Fibroblast of pulmonary artery (primary cell): ENCODE data around the gene DNAJC18.

ENCODE experiments used
- DNase-seq: peaks from one replicate; pipeline ENCODE4 v3.0.0-alpha.2; 2010; ENCODE audit warnings: low read depth
- H3K4me3 ChIP-seq: replicated peaks from 2 replicates; pipeline ENCODE4 v1.5.1; 2011; ENCODE audit warnings: low read depth, mild to moderate bottlenecking, control low read depth, low read length, moderate library complexity
- TF ChIP-seq, protein P1 (sequence below): IDR thresholded peaks from 2 replicates; pipeline ENCODE4 v1.5.1; 2011; ENCODE audit warnings: mild to moderate bottlenecking, control low read depth, low read length, inconsistent platforms; ENCODE audit errors: missing control alignments

DNAJC18 gene

DNA sequence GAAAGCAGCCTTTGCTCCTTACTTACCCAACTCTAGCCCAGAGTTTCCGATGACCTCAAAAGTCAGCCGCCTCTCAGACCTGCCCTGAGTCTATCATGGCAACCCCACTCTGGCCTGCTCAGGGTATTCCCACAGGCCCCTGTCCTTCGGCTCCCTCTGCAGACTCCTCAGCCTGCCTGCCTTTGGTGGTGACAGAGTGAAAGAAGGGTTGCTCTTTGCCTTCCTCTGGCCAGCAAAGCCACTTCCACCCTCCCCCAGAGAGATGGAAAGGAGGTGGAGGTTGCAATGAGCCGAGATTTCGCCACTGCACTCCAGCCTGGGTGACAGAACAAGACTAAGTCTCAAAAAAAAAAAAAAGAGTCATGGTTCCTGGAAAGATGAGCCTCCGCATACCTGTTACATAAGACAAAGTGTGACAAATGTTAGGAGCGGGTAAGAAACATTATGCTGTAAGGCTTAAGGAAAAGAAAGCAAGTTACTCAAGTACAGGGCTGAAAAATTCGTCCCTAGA lies 29.2 kb upstream of the DNAJC18 start:
- no peak overlapping the region for H3K4me3 ChIP-seq
- TF ChIP-seq, protein P1, sequence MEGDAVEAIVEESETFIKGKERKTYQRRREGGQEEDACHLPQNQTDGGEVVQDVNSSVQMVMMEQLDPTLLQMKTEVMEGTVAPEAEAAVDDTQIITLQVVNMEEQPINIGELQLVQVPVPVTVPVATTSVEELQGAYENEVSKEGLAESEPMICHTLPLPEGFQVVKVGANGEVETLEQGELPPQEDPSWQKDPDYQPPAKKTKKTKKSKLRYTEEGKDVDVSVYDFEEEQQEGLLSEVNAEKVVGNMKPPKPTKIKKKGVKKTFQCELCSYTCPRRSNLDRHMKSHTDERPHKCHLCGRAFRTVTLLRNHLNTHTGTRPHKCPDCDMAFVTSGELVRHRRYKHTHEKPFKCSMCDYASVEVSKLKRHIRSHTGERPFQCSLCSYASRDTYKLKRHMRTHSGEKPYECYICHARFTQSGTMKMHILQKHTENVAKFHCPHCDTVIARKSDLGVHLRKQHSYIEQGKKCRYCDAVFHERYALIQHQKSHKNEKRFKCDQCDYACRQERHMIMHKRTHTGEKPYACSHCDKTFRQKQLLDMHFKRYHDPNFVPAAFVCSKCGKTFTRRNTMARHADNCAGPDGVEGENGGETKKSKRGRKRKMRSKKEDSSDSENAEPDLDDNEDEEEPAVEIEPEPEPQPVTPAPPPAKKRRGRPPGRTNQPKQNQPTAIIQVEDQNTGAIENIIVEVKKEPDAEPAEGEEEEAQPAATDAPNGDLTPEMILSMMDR = no peak
- DNase-seq = no peak

DNA sequence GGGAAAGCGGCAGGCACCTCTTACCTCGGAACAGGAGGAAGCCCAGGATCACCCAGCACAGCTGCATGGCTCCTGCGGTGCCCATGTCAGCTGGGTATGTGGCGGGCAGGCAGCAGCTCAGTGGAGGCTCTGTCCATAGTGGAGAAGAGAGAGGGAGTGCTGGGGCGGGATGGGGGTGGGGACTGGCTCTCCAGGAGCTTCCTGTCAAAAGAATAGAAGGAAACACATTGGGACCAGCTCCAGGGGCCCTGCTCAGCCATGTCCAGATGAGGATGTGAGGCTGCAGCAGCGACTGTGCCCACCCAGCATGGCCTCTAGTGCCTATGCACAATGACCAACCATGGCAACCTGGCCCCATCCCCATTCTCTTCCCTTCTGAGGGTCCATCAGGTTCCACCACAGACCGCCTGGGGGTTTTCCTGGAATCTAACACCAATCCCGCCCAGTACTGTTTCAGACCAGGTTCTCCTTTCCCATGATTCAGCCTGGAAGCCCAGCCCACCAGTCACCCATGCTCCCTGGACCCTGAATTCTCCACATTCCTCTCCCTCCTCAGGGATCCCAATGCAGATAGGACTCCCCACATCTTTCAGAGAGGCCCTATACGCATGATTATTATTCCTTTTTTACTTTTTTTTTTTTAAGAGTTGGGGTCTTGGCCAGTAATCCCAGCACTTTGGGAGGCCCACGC lies 23.4 kb upstream of the DNAJC18 start, which contains the start of gene ECSCR:
Gene ECSCR, minus strand, starts transcription at position 158 of the 691 bp plus-strand sequence. Its CDS starts 73 bp downstream, at position 85.
- TF ChIP-seq, protein P1 = no peak
- H3K4me3 ChIP-seq = peak within 1 kb of the TSS; percentile 46
- peak; percentile 66 for DNase-seq

DNA sequence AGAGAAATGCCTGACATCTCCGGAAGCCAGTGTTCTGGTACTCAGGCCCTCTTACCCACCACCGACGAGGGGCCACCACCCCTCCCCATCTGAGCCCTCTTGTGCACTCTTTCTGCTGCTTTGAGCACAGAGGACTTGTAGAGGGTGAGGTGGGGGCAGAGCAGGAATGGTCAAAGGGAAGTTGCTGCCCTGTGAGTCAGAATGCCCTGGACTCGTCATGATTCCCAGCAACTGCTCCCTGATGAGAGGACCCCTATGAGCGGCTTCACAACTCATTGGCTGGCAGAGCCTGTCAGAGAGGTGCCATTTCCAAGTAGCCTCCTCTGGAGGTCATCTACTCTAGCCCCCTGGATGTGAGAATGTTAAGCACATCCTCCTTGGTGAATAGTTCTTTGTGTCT lies 22.4 kb upstream of the DNAJC18 start:
- H3K4me3 ChIP-seq = peak overlapping the region; percentile 46
- TF ChIP-seq, protein P1 = no peak
- DNase-seq = peak; percentile 69

GRCh38 chr5:139461176-139461575 lies 21.9 kb upstream of the DNAJC18 start:
- no peak for DNase-seq
- TF ChIP-seq, protein P1 = no peak
- H3K4me3 ChIP-seq = peak overlapping the region; percentile 46

- TF ChIP-seq, protein P1 = no peak
- no peak overlapping the region for H3K4me3 ChIP-seq
- no peak for DNase-seq
Measured at GRCh38 chr5:139460455-139460854, 21.1 kb upstream of the DNAJC18 start.

DNA sequence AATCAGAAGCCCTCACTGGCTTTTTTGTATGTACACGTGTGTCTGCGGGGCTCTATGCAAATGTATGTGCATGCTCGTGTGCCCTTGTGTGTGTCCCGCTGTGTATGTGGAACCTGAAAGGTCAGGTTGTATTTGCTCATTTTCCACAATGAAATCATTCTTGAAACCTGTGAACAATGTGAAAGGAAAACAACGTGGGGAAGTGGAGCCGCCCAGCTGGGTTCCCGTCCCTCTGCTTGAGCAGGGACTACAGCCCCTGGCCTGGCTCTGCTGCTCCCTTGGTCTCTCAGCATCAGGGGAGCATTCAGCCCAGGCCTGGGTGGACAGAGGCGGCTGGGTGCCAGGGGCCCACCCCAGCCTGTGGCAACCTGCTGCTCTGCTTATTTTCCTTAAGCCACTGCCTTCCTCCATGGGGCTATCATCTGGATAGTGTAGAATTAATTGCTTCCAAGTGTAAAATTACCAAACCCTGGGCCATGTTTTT lies 20.2 kb upstream of the DNAJC18 start:
- no peak overlapping the region for H3K4me3 ChIP-seq
- TF ChIP-seq, protein P1 = no peak
- DNase-seq = no peak
